HK-2 (cell line): ENCODE results near the gene ATP2A1.
"Not testable (repeated sequence)": the region's sequence is repeated elsewhere in the genome, so short reads cannot be mapped to it uniquely, and the experiment has no call there.

Source experiments
- DNase-seq: peaks from one replicate; pipeline ENCODE4 v3.0.0-alpha.2; 2018; ENCODE audit not compliant: unreplicated experiment

ATP2A1 gene

GRCh38 chr16:28905800-28906372 is 27.6 kb downstream of the ATP2A1 start:
- no peak for DNase-seq

- DNase-seq: no peak
These were observed 32.1 kb downstream of the ATP2A1 start for GRCh38 chr16:28910086-28911031.

- DNase-seq: no peak
These were observed 34.3 kb downstream of the ATP2A1 start for GRCh38 chr16:28912558-28912957.

- no peak for DNase-seq
These were observed 35.8 kb downstream of the ATP2A1 start for GRCh38 chr16:28913946-28914724.

GRCh38 chr16:28915181-28915580 is 36.9 kb downstream of the ATP2A1 start:
- DNase-seq: no peak

- no peak for DNase-seq
These were observed 38.8 kb downstream of the ATP2A1 start for GRCh38 chr16:28917095-28917494.

GRCh38 chr16:28918698-28919097 is 40.4 kb downstream of the ATP2A1 start:
- DNase-seq: no peak

- DNase-seq: no peak
These were observed 44.9 kb downstream of the ATP2A1 start for GRCh38 chr16:28923231-28923587.

GRCh38 chr16:28923652-28924398 is 45.5 kb downstream of the ATP2A1 start:
- no peak for DNase-seq

- DNase-seq: no peak
These were observed 46.1 kb downstream of the ATP2A1 start for GRCh38 chr16:28924399-28924761.

GRCh38 chr16:28924762-28925385 is 46.6 kb downstream of the ATP2A1 start, which contains the start of gene RABEP2:
TSS of gene RABEP2 (minus strand) at chr16:28925238. CDS start at chr16:28925163, 75 bp downstream.
- DNase-seq: peak; percentile 90

- peak; percentile 74 for DNase-seq
These were observed 47.3 kb downstream of the ATP2A1 start for GRCh38 chr16:28925386-28926228.

- DNase-seq: not testable (repeated sequence)
These were observed 48.0 kb downstream of the ATP2A1 start for GRCh38 chr16:28926284-28926683.

GRCh38 chr16:28927815-28928214 is 49.5 kb downstream of the ATP2A1 start:
- no peak for DNase-seq

GRCh38 chr16:28930203-28930602 is 51.9 kb downstream of the ATP2A1 start:
- no peak for DNase-seq

- DNase-seq: no peak
These were observed 52.4 kb downstream of the ATP2A1 start for GRCh38 chr16:28930652-28931051.

GRCh38 chr16:28931801-28932225 is 53.5 kb downstream of the ATP2A1 start, which contains the start of gene CD19:
TSS of gene CD19 (plus strand) at chr16:28931971. CDS start at chr16:28932001, 30 bp downstream.
- no peak for DNase-seq

GRCh38 chr16:28932339-28933141 is 54.3 kb downstream of the ATP2A1 start:
- DNase-seq: no peak

- DNase-seq: no peak
These were observed 54.9 kb downstream of the ATP2A1 start for GRCh38 chr16:28933171-28933570.
